A172 (cell line): ENCODE data around the gene SVOP. TPM values are rescaled to one million over a fixed set of nuclear protein-coding genes. Genes with fewer than 3 reads are reported as not detected.
A peak's percentile ranks its signal among the peaks of the same experiment; 100 is the strongest.

Source experiments
- DNase-seq: peaks from one replicate; pipeline ENCODE4 v3.0.0-alpha.2; 2015; ENCODE audit warnings: low spot score
- total RNA-seq: library from RNA; depleted of rRNA; stranded (reverse); fragments of >200 nt; shearing (Covaris generic); gene quantifications from 2 replicates; pipeline ENCODE4 v1.2.3, GENCODE V29; 2014

The SVOP gene
- total RNA-seq, 1 experiment from 2014 or later = not detected

DNA sequence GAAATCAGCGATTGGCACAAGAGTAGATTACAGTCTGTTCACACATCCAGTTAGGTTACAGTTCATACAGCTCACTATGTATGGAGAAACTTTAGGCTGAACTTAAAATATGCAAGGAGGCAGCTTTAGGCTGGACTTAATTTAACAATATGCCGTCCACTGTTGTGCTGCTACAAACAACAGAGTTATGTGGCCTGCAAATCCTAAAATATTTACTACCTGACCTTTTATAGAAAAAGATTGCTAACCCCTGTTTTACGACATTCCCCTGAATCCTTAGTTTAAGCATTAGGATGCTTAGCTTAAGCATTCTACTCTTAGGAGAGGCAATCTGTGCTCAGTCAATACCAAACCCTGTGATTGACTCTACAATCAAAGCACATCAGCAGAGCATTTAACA, 90.1 kb downstream of the SVOP start:
- DNase-seq = no peak

DNA sequence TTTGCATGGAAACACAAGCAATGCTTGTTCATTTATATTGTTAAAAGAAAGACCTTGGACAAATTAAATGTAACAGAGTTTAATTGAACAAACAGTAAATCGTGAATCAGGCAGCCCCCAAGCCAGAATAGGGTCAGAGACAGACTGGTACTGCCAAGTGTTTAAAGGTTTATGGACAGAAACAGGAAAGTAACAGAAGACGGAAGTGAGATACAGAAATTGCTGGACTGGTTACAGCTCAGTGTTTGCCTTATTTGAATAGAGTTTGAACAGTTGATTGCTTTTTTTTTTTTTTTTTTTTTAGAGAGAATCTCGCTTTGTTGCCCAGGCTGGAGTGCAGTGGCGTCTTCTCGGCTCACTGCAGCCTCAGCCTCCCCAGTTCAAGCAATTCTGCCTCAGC, 90.7 kb downstream of the SVOP start:
- DNase-seq = no peak

DNA sequence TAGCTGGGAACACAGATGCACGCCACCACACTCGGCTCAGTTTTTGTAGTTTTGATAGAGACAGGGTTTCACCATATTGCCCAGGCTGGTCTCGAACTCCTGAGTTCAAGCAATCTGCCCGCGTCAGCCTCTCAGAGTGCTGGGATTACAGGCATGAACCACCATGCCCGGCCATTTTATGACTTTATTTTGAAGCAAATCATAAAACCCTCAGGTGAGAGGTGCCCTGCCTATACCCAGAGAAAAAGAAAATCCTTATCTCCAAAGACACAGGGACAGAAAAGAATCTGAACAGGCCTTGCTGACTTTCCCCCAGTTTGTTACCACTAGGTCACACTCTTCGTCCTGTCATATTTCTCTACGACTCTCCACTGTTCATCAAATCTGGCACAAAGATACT, 92.2 kb downstream of the SVOP start:
- no peak for DNase-seq

DNA sequence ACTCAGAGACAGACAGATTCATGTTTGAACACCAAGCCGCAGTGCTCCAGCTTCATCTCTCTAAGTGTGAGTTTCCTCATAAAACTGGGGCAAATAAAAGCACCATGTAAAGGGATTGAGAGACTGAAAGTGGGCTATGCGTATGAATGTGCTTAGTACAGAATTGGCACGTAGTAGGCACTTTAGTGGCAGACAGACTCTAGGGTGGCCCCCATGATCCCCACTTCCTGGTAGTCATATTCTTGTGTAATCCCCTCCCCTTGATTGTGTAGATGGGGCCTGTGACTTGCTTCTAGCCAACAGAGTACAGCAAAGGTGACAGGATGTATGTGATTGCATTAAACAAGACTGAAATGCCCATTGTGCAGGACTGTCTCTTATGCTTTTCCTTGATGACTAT, 98.0 kb downstream of the SVOP start:
- no peak for DNase-seq

DNA sequence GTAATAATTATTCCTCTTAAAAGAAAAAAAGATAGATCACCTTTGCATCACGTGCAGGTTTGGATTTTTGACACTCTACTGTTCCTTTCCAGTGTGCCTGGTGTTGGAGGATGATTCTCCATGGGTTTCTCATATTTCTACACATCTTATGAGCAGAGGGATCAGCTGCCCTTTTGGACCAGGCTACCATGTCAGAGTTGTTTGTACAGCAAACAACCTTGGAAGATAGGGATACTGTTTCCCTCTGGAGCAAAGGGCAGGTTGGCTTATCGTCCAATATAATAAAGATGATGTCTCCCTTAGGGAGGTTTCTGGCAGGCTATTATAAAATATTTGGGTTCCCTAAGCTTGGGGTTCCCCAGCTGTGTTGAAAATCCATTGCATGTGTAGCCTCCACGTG, 98.9 kb downstream of the SVOP start:
- DNase-seq = no peak

DNA sequence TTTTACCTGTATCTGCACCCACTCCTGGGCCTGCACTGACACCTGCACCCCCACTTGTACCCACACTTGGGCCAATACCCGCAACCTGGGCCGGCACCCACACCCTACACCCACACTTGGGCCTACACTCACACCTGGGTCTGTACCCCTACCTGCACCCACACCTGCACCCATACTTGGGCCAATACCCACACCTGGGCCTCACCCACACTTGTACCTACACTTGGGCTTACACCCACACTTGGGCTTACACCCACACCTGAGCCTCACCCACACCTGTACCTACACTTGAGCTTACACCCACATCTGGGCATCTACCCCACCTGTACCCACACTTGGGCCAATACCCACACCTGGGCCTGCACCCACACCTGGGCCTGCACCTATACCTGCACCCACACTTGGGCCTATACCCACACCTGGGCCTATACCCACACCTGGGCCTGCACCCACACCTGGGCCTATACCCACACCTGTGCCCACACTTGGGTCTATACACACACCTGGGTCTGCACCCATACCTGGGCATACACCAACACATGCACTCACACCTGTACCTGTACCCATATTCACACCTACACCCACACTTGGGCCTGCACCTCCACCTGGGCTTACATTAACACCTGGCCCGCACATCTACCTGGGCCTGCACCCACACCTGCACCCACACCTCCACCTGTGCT, 101.8 kb downstream of the SVOP start:
- no peak for DNase-seq

DNA sequence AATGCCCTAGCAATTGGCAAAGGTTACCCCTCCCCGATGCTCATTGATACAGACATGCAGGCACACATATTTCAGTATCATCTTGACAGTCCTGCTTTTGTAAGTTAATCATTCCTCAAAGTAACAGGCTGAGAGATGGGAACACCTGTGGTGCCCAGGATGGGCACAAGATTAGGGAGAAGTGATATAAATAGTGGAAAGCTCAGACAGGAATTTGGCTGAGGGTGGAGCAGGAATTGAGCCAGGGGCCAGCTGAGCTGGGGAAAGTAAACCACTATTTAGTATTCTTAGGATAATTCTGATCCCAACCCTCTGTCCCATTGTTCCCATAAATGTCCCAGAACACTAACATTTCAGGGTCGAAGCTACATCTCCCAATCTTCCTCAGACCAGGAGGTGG, 102.7 kb downstream of the SVOP start:
- no peak for DNase-seq

DNA sequence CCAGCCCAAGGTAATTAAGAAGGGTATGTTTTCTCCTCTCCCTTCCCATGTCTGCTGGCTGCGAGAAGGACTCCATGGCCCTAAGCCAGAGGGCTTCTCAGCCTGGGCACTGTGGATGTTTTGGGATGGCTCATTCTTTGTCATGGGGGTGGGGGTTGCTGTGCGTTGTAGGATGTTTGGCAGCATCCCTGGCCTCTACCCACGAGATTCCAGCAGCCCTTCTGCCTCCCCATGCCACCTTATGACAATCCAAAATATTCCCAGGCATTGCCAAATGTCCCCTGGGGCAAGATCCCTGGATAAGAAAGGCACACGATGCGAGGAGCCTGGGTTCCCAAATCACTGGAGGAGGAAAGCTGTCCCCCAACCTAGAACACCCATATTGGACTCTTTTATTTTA, 104.5 kb downstream of the SVOP start:
- no peak for DNase-seq

DNA sequence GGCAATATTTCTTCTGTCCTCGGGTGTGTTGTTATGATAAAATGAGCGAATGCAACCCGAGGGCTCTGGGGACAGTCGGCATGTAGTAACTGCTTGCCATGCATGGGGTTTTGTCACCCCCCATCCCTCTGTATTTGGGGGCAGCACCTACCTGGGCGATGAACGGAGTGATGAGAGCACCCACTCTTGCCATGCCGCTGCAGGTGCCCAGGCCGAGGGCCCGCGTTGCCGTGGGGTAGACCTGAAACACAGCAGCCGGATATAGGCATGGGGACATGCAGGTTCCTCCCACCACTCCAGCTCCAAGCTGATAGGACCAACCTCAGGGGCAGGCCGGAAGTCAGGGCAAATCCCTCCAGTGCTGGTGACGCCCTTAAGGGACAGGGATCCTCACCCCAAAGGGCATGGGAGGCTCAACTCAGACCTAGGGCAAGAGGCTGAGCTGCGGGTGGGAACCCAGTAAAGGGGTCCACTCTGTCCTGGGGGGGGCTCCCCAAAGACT, 105.2 kb downstream of the SVOP start:
- DNase-seq = no peak

DNA sequence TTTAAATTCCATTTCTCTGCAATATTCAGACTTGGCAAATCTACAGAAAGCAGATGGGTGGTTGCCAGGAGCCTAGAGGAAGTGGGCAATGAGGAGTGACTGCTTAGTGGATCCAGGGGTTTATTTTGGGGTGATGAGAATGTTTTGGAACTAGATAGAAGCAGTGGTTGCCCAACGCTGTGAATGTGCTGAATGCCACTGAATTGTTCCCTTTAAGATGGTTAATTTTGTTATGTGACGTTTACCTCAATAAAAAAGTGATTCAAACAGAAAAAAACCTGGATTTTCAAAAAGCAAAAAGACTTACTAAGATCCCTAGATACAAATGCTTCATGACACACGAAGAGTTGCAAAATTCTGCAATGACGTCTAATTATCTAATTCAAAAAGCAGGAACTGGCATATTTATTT, 106.7 kb downstream of the SVOP start:
- peak; percentile 25 for DNase-seq

DNA sequence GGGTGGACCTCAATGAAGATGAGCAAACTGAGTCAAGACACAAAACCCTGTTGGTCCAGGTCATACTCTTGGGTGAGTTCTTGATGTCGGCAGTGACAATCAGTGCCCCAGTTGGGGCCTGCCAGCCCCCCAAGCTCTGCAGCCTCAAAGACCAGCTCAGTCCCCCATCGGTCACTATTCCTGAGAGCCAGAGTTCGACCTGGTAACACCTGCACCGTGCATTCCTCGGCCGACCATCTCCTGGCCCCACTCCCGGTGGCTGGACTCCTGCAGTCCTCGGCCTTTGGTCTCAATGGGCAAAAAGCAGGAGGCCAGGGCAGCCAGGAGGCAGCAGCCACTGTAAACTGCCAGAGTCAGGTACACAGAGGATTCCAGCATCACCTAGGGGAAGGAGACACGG, 108.5 kb downstream of the SVOP start:
- DNase-seq = no peak

DNA sequence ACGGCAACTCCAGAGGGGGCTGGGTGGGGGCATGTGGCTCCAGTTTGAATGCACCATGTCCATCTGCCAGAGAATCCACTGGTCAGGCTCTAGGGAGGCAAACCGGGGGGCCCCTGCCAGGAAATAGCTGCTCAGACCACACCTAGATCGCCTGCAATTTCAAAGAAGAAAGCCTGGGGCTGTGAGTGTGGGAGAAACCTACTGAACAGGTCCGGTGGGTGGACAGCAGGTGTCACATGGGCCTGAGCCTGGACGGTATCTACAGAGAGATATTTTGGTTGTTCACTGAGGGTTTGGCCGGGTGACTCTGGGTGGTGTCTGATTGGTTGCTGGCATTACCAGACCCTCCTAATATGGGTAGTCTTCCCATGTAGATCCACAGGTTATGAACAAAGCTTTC, 109.0 kb downstream of the SVOP start:
- DNase-seq = no peak

DNA sequence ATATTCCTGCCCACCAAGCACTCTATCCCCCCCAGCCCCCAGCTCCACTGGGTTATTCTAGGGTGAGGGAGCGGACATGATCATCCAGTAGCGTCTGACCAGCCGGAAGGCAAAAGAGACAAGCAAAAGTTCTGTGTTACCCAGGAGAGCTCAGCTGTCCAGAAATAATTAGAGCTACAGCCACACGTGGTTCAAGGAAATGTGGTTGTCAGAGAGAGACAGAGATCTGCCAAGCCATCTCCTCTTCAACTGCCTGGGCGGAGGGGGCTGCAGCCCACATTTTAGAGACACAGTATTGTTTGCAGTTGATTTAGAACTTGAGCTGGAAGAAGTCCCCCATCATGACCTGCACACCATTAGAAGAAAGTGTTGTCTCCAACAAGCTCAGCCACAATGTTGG, 110.5 kb downstream of the SVOP start:
- no peak for DNase-seq

DNA sequence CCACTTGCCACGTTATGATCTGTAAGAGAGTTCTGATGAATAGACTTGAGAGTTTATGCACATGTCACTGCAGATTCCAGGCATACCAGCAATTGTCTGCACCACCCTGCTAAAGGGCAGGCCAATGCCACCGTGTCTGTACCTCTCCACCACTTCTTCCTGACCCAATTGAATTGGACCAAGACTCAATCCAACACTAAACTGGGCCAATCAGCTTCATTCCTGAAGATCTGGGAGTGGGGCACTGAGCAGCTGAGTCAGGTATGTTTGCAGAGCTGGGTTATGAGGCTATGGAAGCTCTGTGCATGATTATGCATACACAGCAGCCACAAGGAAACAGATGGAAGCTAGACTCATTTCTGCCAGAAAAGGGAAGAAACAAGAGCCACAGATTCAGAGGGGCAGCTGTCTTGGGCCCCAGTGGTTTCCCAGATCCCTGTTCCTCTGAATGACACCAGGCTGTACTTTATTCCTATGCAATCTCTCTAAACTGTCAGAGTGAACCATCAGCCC, 113.0 kb downstream of the SVOP start:
- peak; percentile 46 for DNase-seq

DNA sequence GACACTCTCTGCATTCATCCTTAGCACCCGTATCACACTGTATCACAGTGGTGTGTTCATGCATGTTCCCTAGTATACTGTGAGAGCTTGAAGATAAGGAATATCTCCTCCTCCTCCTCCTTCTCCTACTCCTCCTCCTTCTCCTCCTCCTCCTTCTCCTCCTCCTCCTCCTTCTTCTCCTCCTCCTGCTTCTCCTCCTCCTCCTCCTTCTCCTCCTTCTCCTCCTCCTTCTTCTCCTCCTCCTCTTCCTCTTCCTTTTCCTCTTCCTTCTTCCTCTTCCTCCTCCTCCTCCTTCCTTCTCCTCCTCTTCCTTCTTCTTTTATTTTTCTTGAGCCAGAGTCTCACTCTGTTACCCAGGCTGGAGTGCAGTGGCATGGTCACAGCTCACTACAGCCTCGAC, 113.9 kb downstream of the SVOP start:
- no peak for DNase-seq

DNA sequence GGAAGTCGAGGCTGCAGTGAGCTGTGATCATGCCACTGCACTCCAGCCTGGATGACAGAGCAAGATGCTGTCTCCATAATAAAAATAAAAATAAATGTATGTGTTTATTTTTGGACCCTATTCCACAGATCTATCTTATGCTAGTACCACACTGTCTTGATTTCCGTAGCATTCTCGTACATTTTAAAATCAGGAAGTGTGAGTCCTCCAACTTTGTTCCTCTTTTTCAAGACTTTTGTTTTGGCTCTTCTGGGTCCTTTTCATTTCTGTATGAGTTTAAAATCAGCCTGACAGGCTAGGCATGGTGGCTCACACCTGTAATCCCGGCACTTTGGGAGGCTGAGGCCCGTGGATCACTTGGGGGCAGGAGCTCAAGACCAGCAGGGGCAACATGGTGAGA, 115.1 kb downstream of the SVOP start:
- no peak for DNase-seq

DNA sequence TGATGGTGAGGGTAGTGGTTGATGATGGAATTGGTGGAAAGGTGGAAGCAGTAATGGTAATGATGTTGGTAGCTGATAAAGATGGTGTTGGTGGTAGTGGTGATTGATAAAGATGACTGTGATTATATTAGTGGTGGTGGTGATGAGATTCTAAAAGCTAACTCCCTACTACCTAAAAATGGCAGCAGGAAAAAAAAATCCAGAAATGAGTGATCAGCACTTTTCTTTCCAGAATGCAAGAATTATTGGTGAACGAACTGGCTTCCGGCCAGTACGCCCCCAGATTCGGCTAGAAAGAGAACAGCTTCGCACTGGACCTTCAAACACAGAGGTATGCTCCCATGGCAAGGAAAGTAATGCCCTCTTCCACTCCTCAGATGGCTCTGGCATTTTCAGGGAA, 121.7 kb downstream of the SVOP start:
- no peak for DNase-seq

DNA sequence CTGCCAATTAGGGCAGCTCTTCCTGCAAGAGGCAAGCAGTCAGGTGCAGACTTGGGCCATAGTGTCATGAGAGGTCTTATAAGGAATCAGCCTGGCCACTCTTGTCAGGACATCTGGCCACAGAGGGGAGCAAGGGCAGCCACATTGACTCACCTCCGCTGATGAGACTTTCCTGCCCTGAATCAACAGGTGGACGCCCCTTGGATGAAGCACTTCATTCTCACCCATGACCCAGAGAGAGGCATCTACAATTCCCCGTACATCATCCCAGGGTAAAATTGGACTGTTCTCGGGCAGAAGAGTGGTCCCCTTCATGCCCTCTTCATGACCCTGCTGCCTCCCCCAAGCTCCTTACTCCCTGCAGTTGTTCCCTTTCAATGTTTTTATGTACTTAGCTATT, 124.1 kb downstream of the SVOP start:
- no peak for DNase-seq

DNA sequence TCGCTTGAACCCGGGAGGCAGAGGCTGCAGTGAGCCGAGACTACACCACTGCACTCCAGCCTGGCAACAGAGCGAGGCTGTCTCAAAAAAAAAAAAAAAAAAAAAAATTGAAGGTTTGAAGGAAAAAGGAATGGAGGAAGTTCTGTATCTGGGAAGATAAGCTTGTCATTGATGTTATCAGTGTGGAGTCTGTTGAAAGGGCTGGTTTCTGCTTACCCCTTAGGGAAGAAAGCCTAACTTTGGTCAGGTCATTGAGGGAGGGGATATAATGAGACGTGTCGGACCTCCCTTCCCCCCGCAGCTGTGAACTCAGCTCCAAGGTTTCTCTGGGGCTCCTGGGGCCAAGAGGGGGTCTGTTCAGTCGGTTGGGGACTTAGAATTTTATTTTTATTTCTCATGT, 124.5 kb downstream of the SVOP start:
- no peak for DNase-seq

DNA sequence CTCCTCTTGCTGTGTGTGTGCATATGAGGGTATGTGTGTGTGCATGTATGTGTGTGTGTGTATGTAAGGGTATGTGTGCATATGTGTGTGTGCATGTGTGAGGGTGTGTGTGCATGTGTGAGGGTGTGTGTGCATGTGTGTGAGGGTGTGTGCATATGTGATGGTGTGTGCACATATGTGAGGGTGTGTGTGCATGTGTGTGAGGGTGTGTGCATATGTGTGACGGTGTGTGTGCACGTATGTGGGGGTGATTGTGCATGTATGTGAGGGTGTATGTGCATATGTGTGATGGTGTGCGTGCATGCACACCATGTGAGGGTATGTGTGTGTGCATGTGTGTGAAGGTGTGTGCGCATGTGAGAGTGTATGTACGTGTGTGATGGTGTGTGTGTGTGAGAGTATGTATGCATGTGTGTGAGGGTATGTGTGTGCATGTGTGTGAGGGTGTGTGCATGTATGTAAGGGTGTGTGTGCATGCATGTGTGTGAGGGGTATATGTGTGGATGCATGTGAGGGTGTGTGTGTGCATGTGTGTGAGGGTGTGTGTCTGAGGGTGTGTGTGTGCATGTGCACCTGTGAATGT, 125.6 kb downstream of the SVOP start:
- DNase-seq = no peak

DNA sequence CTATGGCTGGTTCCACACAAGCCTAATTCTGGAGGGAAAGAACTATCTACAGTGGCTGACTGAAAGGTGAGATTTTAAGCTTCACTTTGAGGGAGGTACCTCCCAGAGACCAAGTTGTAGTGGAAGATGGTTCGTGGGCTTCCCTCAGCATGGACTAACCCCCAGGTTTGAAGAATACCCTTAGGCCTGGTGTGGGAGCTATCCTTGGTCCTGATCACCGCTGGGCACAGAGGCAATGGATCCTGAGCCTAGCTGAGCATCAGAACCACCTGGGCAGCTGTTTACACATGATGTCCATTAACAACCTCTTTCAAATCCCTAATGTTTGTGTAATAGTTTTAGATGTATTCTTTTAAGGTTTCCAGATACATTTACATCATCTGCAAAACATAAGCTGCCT, 130.7 kb downstream of the SVOP start:
- DNase-seq = no peak

DNA sequence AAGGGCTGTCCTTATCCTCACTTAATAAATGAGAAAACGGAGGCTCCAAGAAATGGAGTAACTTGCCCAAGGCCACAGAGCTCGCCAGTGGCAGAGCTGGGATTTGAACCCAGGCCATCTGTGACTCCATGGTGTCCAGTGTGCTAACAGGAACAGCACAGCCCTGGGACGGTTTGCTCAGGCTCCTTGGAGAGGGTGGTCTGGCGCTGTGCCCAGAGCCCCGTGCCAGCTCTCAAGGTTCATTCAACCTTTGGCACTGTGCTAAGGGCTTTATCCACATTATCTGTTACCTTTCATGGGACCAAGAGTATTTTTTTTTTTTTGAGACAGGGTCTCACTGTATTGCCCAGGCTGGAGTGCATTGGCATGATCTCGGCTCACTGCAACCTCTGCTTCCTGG, 132.8 kb downstream of the SVOP start:
- DNase-seq = no peak

DNA sequence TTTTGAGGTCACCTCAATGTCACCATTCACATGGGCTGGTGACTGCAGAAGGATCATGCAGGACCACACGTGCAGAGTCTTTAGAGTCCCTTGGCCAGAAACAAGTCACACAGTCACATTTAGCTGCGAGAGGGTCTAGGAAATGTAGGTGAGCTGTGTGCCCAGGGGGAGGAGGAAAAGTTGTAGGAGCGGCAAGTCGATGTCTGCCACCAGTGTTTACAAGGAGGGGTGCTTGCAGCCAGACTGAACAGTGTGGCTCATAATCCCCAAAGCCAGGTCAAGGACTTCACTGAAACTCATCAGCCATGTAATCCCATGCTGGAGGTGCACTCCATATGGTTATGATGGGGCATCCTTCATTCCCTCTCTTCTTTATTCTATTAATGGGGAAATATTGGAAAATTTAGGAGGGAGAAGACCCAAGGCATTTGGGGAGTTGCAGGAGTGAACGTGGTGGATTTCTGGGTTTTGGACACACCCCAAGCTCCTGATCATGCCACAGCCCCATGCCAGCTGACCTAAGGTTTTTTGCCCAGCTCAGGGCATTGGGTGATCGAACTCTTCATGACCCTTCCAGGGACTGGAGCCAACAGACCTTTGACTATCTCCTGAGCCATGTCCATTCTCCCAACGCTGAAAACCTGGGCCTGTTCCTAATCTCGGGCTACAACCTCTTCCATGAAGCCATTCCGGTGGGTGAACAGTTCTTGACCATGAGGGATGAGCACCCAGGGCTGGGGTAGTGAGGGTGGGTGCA, 133.8 kb downstream of the SVOP start:
- DNase-seq = no peak
